MM.1S (cell line): Measurements from ENCODE around the gene COX20.

ENCODE experiments used
- DNase-seq: peaks from one replicate; pipeline ENCODE4 v3.0.0-alpha.2; 2015
- H2AFZ ChIP-seq: fragments of 300-600 bp; sonication (generic); 2 replicates; pipeline ENCODE4 v1.6.0; 2016; ENCODE audit warnings: antibody characterized with exemption, low read length
- H3F3A ChIP-seq: fragments of 300-600 bp; sonication (generic); 2 replicates; pipeline ENCODE4 v1.6.1; 2016; ENCODE audit warnings: mild to moderate bottlenecking, antibody characterized with exemption, low read length, moderate library complexity, mixed read lengths; ENCODE audit not compliant: insufficient read depth
- H3K27ac ChIP-seq: fragments of 300-600 bp; sonication (generic); 2 replicates; pipeline ENCODE4 v1.5.1; 2016; ENCODE audit warnings: mild to moderate bottlenecking, low read length
- H3K27me3 ChIP-seq: fragments of 300-600 bp; sonication (generic); replicated peaks from 2 replicates; pipeline ENCODE4 v1.6.0; 2016; ENCODE audit warnings: low read length; ENCODE audit not compliant: insufficient read depth
- H3K36me3 ChIP-seq: fragments of 300-600 bp; sonication (generic); replicated peaks from 2 replicates; pipeline ENCODE4 v1.6.1; 2016; ENCODE audit warnings: mild to moderate bottlenecking, low read length, mixed read lengths; ENCODE audit not compliant: insufficient read depth
- H3K4me1 ChIP-seq: fragments of 300-600 bp; sonication (generic); 2 replicates; pipeline ENCODE4 v1.6.1; 2016; ENCODE audit warnings: low read length, mixed read lengths
- H3K4me2 ChIP-seq: fragments of 300-600 bp; sonication (generic); 2 replicates; pipeline ENCODE4 v1.6.0; 2016; ENCODE audit warnings: low read depth, low read length
- H3K4me3 ChIP-seq: fragments of 300-600 bp; sonication (generic); 2 replicates; pipeline ENCODE4 v1.5.1; 2016; ENCODE audit warnings: low read length, mixed read lengths
- H3K79me2 ChIP-seq: fragments of 300-600 bp; sonication (generic); 2 replicates; pipeline ENCODE4 v1.6.1; 2016; ENCODE audit warnings: mixed run types, low read length, mixed read lengths
- H3K9ac ChIP-seq: fragments of 300-600 bp; sonication (generic); 2 replicates; pipeline ENCODE4 v1.6.1; 2016; ENCODE audit warnings: low read length, mixed read lengths
- H3K9me2 ChIP-seq: fragments of 300-600 bp; sonication (generic); replicated peaks from 2 replicates; pipeline ENCODE4 v1.6.1; 2016; ENCODE audit warnings: mild to moderate bottlenecking, low read length, mixed read lengths; ENCODE audit not compliant: insufficient read depth
- H3K9me3 ChIP-seq: fragments of 300-600 bp; sonication (generic); replicated peaks from 2 replicates; pipeline ENCODE4 v1.6.1; 2016; ENCODE audit warnings: mild to moderate bottlenecking, low read length, mixed read lengths; ENCODE audit not compliant: insufficient read depth
- H4K20me1 ChIP-seq: fragments of 300-600 bp; sonication (generic); 2 replicates; pipeline ENCODE4 v1.6.1; 2016; ENCODE audit warnings: mild to moderate bottlenecking, low read length, moderate library complexity, mixed read lengths; ENCODE audit not compliant: insufficient read depth
- EZH2 ChIP-seq: fragments of 300-600 bp; sonication (generic); optimal IDR thresholded peaks from 2 replicates; pipeline ENCODE3; 2017; ENCODE audit warnings: low read depth, mild to moderate bottlenecking, antibody characterized with exemption, low read length, mixed read lengths
- EZH2phosphoT487 ChIP-seq: fragments of 300-600 bp; sonication (generic); IDR thresholded peaks from 2 replicates; pipeline ENCODE4 v1.6.1; 2018; ENCODE audit warnings: antibody characterized with exemption, low read length
- TF ChIP-seq, protein P1 (sequence below): fragments of 300-600 bp; sonication (generic); IDR thresholded peaks from 2 replicates; pipeline ENCODE4 v1.5.1; 2016; ENCODE audit warnings: antibody characterized with exemption, low read length, mixed read lengths

The COX20 gene

GRCh38 chr1:244837597-244838258 is 2.3 kb downstream of the COX20 start:
- peak overlapping the region; percentile 94; the same call in 1 of the 2 replicates for H3K9ac ChIP-seq
- no peaks in the 10 kb centered on the region for H3K9me3 ChIP-seq
- no peaks in the 10 kb centered on the region for H3K27me3 ChIP-seq
- peak overlapping the region; percentile 93 for H3K4me3 ChIP-seq
- TF ChIP-seq, protein P1, sequence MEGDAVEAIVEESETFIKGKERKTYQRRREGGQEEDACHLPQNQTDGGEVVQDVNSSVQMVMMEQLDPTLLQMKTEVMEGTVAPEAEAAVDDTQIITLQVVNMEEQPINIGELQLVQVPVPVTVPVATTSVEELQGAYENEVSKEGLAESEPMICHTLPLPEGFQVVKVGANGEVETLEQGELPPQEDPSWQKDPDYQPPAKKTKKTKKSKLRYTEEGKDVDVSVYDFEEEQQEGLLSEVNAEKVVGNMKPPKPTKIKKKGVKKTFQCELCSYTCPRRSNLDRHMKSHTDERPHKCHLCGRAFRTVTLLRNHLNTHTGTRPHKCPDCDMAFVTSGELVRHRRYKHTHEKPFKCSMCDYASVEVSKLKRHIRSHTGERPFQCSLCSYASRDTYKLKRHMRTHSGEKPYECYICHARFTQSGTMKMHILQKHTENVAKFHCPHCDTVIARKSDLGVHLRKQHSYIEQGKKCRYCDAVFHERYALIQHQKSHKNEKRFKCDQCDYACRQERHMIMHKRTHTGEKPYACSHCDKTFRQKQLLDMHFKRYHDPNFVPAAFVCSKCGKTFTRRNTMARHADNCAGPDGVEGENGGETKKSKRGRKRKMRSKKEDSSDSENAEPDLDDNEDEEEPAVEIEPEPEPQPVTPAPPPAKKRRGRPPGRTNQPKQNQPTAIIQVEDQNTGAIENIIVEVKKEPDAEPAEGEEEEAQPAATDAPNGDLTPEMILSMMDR = no peak
- no peak for TF ChIP-seq EZH2phosphoT487
- no peak for TF ChIP-seq EZH2
- H2AFZ ChIP-seq = no peak overlapping the region
- peaks cover 87% of the 10 kb centered on the region for H3F3A ChIP-seq
- H3K9me2 ChIP-seq = no peaks in the 10 kb centered on the region
- H4K20me1 ChIP-seq = peaks cover 23% of the 10 kb centered on the region
- H3K4me1 ChIP-seq = peaks cover 40% of the 10 kb centered on the region
- no peak for DNase-seq
- peaks cover 21% of the 10 kb centered on the region for H3K36me3 ChIP-seq
- H3K4me2 ChIP-seq = peak overlapping the region; percentile 95
- peaks cover 72% of the 10 kb centered on the region for H3K79me2 ChIP-seq
- peak overlapping the region; percentile 96; the same call in 1 of the 2 replicates for H3K27ac ChIP-seq

- peaks cover 36% of the 10 kb centered on the region for H3K36me3 ChIP-seq
Observed at GRCh38 chr1:244839656-244840055, 4.2 kb downstream of the COX20 start.

GRCh38 chr1:244840219-244840794 is 4.8 kb downstream of the COX20 start:
- Histone ChIP-seq H3K4me2 (0 out of 2 replicates have a peak overlapping the region, but pooled peaks have one; percentile 2), H3K9me3 (no peaks in the 10 kb centered on the region), H3K4me1 (peaks cover 40% of the 10 kb centered on the region), H3K9me2 (no peaks in the 10 kb centered on the region), H3K27me3 (no peaks in the 10 kb centered on the region), H3K4me3 (no peak overlapping the region), H2AFZ (no peak overlapping the region), H3F3A (peaks cover 90% of the 10 kb centered on the region), H3K27ac (no peak overlapping the region; the same call in 1 of the 2 replicates), H3K9ac (no peak overlapping the region), H3K79me2 (peaks cover 98% of the 10 kb centered on the region), H3K36me3 (peaks cover 38% of the 10 kb centered on the region), H4K20me1 (peaks cover 23% of the 10 kb centered on the region)
- TF ChIP-seq, protein P1 = no peak
- no peak for TF ChIP-seq EZH2
- TF ChIP-seq EZH2phosphoT487 = no peak
- no peak for DNase-seq

More at GRCh38 chr1:244839656-244840055, 4.2 kb downstream of the COX20 start:
- Histone ChIP-seq H3K9me2 (no peaks in the 10 kb centered on the region), H3K79me2 (peaks cover 91% of the 10 kb centered on the region), H3K4me3 (no peak overlapping the region), H3K27me3 (no peaks in the 10 kb centered on the region), H2AFZ (no peak overlapping the region), H3K9me3 (no peaks in the 10 kb centered on the region), H3K27ac (peak overlapping the region; percentile 1; the same call in 1 of the 2 replicates), H4K20me1 (peaks cover 23% of the 10 kb centered on the region), H3K9ac (no peak overlapping the region), H3K4me1 (peaks cover 40% of the 10 kb centered on the region), H3K4me2 (no peak overlapping the region), H3F3A (peaks cover 87% of the 10 kb centered on the region)
- no peak for DNase-seq
- TF ChIP-seq, protein P1 = no peak
- no peak for TF ChIP-seq EZH2phosphoT487
- no peak for TF ChIP-seq EZH2
